Retina (tissue), 1 donor: ENCODE measurements around the gene PHLDB1.

Experiments used
- DNase-seq: peaks from one replicate; pipeline ENCODE4 v3.0.0-alpha.2; 2016

PHLDB1 gene

DNA sequence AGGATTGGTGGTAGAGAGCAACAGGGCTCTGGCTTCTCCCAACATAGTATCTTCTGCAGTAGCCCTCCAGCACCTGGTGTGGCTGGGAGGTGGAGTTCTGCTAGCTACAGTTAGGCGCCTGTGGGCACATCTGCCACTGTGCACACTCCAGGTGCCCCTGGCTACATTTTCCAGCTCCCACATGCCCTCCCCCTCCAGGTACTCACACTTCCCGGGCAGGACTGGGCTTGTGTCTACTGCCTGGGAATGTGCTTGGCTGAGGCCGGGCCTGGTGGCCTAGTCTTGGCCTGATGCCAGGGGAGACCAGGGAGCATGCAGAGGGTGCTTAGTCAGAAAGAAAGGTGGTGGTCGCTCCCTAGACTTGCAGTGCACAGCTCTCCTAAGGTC is 15.8 kb downstream of the PHLDB1 start:
- no peak for DNase-seq

DNA sequence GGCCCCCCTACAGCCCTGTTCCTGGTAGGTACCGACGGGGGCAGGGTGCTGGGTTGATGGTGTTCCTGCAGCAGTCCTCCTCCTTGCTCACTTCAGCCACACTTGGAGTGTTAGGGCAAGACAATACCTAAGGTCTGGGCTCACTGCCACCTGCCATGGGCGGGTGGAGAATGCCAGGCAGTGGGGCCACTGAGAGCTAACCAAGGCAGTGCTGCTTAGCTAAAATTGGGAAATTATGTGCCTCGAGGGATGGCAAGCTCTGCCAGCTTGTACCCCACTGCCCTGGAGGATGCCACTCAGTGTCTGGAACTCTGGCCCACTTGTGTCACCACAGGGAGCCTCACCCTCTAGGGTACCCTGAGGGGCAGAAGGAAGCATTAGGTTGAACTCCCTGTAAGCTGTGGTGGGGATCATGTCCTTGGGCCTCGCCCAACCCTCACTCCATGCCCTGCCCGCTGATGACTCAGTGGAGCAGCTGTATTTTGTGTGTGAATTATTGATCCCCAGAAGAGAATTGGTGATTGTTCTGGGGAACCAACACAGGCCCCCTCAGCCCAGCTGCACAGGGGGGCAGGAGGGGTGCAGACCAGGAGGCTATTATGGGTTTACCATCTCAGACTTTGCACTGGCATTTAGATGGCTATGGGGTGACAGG is 17.7 kb downstream of the PHLDB1 start:
- no peak for DNase-seq

DNA sequence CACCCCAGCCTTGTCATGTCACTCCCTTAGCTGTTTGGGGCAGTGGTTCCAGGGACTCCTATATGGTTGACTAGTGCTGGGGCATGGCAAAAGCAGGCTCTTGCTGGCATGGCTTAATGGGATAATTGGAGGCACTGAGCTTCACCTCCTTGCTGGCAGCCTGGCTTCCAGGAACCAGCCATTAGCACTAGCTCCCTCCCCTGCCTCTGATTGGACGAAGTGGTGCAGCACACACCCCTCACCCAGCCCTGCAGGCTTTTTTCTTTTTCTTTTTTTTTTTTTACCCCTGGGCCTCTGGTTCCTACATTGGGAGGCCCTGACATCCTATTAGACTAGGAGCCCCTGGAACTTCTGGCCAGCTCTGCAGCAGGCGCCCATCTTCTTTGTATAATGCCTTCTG is 18.6 kb downstream of the PHLDB1 start:
- DNase-seq = no peak

DNA sequence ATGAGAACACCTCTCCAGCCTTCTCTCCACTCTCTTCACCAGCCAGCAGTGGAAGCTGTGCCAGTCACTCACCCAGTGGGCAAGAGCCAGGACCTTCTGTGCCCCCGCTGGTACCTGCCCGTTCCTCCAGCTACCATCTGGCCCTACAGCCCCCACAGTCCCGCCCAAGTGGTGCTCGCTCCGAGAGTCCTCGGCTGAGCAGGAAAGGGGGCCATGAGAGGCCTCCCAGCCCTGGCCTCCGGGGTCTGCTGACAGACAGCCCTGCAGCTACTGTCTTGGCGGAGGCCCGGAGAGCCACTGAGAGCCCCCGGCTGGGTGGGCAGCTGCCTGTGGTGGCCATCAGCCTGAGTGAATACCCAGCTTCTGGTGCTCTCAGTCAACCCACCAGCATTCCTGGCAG is 20.2 kb downstream of the PHLDB1 start:
- no peak for DNase-seq

DNA sequence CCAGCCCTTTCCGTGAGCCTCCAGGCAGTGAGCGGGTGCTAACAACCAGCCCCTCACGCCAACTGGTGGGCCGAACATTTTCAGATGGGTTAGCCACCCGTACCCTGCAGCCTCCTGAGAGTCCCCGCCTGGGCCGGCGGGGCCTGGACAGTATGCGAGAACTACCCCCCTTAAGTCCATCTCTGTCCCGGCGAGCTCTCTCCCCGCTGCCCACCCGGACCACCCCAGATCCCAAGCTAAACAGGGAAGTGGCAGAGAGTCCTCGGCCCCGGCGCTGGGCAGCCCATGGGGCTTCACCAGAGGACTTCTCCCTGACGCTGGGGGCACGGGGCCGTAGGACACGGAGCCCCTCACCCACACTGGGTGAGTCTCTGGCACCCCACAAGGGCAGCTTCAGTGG is 20.6 kb downstream of the PHLDB1 start:
- DNase-seq = no peak

DNA sequence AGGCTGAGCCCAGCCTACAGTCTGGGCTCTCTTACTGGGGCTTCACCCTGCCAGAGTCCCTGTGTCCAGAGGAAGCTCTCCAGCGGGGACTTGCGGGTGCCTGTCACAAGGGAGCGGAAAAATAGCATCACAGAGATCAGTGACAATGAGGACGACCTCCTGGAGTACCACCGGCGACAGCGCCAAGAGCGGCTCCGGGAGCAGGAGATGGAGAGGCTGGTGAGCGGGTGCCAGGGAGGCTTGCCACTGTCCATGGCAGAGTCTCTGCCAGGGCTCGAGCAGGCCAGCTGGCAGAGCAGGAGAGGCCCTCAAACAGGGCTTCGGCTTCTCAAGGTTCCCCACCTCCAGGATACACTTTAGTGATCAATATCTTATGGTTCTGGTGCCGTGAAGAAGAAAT is 21.0 kb downstream of the PHLDB1 start:
- no peak for DNase-seq

DNA sequence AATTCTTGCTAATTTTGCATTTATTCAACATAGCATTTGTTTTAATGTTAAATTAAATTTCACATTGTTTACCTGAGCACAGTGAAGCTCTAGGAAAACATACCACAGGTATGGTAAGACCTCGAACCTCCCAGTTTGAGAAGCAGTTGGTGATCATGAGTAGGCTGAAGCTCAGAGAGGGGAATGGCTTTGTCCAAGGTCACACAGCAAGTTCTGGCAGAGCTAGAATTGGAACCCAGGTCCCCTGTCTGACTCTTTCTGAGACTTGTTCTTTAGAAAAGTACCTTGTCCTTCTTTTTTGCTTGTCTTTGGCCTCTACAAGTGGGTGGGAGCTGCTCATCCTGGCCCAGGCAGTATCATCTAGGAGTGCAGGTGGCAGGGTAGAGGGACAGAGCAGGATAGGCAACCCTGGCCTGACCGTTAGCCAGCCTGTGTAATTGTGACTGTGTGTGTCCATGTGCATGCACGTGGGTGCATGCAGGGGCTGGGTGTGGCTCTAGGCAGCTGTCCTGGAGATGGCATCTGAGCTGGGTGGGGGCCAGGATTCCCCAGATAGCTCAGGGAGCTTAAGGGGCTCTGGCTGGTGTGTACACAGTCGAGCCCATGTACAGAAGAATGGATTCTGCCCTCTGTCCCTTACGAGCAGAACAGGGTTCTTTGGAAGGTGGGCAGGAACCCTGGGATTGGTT is 21.6 kb downstream of the PHLDB1 start:
- no peak for DNase-seq

DNA sequence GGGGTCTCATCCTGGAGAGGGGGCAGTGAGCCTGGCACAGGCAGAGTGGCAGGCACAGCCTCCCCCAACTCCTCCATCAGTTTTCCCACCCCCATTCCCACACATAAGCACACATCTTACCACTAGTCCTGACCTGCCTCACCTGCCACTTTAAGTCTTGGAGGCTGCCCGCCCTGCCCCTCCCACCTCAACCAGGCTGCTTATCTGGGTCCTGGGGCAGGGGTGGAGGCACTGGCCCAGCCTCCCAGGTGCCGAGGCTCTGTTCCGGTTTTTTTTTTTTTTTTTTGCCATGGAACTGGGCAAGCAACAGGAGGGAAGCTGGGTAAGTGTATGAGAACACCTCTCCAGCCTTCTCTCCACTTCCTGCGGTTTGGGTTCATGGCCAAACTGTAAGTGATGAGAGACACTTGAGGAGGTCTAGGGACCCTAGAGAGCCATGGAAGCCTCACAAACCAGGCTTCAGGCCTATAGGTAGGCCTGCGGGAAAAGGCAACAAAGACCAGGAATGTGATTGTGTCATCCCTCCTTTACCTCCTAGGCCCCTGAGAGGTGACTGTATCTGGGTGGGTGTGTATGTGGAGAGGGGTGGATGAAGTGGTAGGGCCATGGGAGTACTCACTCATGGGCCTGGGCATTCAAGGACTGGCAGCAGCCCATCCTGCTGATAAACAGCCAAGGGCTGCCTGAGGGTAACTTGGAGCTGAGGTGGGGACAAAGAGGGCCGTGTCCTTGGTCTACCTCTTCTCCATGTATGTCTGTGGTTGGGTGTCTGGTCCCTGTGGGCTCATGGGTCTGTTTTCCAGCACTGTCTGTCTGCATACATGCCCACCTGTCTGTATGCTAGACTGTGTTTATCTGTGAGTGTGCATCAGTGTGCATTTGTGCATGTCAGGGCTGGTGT is 22.6 kb downstream of the PHLDB1 start:
- DNase-seq = no peak

DNA sequence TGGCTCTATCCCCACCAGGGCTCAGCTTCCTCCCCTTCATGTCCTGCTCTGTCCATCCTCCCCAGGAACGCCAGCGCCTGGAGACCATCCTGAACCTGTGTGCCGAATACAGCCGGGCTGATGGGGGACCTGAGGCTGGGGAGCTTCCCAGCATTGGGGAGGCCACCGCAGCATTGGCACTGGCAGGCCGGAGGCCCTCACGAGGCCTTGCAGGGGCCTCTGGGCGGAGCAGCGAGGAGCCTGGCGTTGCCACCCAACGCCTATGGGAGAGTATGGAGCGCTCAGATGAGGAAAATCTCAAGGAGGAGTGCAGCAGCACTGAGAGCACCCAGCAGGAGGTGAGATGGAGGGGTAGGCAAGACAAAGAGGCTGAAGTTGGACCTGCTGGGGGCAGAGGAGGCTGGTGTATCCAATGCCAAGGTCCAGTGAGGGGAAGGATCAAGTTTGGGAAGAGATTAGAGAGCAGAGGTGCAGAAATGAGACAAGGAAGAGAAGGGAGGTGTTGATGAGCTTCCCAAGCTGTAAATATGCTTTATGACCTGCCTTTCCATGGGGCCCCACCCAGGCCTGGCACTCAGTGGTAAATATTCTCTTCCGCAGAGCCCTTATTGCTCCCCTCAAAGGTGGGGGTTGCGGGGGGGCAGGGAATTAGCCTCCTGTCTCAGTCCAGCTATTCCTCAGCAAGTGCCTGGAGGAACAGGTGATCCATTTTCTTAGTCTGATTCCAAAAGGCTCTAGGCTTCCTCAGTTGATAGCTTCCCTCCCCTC is 23.9 kb downstream of the PHLDB1 start:
- DNase-seq = no peak

DNA sequence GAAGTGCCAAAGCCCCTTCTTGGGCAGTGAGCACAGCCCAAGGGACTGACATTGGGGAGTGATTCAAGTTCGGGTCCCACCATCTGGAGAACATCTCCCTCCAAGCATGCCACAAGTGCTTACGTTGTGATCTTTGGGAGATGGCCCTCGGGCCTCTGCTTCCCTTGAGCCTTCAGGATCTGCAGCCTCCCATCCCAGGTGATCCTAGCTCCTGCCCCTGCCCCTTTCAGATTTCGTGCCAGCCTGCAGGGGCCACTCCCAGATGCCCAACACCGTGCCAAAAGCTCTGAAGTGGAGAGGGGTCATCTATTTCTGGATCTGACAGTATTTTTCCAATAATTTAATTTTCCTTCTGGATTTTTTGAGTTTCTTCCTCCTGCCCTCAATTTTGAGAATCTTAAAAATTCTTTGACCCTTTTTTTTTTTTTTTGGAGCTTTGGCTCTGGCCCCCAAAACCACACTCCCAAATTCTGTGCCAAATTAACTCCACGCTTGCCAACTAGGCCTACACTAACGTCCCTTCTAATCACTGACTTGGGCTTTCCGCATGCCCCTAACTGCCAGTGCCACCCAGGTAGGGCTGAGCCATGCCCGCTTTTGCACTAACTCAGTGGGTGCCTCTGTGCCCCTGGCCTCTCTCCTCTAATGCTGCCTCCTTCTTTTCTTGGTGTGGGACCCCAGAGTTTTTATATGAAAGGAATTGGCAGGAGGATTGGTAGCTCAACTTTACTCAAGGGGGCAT is 25.3 kb downstream of the PHLDB1 start:
- no peak for DNase-seq

DNA sequence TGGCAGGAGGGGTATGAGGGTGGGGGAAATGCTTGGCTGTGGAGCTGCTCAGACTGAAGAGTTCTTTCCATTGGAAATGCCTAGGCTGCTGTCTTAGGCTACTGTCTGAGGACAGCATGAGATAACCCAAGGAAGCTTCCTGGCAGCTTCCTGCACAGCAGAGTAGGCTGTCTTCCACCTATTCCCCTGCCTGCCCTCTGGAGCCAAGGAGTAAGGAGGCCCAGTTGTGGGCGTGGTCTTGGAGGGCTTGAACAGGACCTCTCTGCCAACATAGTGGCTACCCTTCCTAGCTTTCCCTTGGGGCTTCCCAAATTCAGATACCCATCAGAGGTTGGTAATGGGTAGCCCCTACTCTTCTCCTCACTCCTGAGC is 25.9 kb downstream of the PHLDB1 start:
- no peak for DNase-seq

DNA sequence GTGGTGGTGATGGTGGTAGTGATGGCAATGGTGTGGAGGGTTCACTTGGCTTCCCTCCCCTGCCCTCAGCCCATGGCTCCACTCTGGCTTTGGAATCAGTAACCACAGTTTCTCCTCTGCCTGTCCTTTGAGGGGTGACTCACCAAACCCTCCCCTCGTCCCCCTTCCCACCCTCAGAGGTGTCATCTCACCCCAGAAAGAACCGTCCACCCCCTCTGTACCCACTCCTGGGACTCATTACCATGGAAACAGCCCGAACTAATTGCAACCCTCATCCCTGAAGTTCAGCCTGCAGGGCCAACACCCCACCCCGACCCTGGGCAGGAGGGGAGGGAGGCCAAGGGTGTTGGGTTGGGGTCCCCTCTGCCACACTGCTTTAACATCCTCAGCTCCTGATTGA is 26.6 kb downstream of the PHLDB1 start:
- DNase-seq = no peak

DNA sequence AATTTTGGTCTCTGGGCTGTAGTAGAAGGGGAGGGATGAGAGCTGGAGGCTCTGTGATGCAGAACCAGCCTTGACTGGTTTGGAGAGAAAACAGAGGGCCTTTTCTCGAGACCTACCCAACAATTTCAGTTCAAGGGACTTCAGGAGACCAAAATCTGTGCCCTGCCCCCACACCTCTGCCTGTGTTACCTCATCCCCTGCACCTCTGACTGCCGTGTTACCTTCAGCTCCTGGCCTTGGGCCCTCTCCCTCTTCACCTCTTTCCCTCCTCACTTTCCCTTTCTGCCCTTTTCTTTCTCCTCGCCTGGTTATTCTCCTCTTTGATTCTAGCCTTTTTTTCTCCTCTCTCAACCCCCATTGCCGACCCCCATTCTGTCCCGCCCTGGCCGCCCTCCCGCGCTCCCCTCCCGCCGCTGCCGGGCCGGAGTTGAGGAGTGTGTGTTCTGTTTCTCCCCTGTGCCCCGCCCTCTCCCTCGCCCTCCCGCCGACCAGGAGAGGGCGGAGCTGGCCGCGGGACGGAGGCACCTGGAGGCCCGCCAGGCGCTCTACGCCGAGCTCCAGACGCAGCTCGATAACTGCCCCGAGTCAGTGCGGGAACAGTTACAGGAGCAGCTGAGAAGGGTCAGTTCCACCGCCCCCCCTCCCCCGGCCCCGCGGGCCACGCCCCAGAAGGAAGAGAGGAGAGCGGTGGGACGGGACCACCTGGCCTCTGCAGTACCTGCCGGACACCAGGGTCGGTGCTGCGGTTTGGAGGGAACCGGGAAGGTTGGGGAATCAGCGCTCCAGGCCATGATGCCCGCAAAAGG is 27.2 kb downstream of the PHLDB1 start:
- no peak for DNase-seq

DNA sequence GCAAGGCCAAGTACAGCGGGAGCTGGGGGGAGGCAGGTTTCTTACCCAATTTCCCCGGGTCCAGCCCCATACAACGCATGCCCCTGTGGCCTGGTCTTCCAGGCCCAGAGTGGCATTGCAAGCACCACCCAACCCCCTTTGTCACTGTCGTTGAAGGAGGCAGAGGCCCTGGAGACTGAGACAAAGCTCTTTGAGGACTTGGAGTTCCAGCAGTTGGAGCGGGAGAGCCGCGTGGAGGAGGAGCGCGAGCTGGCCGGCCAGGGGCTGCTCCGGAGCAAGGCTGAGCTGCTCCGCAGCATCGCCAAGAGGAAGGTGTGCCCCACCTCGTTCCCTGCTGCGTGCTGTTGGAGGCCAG is 27.8 kb downstream of the PHLDB1 start:
- DNase-seq = peak; percentile 64

DNA sequence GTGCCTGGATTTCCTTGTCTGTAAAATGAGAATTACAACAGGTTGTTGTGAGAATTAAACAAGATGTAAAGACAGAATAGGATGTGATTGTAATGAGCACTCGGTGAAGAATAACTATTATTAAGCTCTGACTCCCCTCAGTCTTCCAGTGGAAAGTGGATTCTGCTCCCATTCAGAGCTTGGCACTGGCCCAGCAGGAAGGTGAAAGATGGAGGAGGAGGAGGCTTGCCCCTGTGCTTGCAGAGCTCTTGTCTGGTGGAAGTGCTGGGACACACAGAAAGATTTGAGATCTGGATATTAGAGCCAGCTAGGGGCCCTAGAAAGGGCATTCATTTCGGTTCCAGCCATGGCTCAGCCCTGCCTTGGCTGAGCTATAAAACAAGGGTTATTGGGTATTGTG is 28.2 kb downstream of the PHLDB1 start:
- no peak for DNase-seq

DNA sequence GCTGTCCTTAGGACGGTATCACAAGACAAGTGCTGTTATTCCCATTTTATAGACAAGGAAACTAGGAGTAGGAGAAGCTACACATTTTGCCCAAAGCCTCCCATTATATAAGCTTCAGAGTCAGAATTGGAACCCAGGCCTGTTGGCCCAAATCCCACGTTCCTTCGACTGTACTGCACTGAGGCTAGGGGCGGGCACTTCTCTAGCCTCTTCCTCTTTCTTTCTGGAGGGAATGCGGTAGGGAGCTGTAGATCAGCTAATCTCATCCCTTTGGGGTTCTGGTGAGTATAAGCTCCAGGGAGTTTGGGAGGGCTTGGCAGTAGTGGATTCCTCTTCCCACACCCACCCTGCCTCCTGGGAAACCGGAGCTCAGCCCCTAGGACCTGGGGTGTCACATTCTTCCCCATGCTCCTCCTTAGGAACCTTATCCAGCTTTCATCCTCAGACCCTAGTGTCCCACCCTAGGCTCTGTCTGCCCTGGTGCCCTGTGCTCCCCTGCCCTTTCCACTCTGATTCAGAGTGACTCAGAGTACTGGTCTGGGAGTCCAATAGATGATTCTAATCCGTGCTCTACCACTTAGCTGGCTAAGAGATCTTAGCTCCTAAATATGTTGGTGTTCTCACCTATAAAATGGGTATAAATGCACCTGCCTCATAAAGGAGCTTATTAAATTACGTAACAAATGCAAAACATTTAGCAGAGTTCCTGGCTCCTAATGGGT is 29.3 kb downstream of the PHLDB1 start:
- DNase-seq = no peak

DNA sequence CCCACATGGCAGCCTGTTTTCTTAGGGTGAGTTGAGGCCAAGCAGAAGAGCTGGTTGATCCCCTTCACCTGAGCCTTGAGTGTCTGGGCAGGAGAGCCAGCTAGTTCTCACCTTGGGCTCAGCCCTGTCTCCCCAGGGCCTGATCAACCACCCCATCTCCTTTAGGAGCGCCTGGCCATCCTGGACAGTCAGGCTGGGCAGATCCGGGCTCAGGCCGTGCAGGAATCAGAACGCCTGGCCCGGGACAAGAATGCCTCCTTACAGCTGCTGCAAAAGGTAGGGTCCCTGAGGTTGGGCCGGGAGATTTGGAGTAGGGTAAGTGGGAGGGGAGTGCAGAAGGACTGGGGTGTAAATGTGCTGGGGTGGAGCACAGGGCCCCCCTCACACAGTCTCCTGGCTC is 31.3 kb downstream of the PHLDB1 start:
- no peak for DNase-seq

DNA sequence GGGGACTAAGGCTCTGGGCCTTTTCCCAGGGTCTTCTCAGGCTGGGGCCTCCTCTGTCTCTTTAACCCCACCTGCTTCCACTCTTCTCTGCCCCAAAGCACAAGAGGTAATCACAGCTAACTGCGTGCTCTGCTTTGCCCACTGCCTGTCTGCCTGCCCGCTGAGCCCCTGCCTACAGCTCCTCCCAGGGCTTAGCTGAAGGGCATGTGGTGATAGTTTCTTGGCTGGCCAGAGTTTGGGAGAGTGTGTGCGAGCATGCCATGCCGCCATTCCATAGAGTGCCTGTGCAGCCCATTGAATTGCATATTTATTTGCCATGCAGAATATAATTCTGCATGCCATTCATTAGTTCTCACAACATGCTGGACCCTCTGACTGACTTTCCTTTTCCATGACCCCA is 32.5 kb downstream of the PHLDB1 start:
- DNase-seq = no peak

DNA sequence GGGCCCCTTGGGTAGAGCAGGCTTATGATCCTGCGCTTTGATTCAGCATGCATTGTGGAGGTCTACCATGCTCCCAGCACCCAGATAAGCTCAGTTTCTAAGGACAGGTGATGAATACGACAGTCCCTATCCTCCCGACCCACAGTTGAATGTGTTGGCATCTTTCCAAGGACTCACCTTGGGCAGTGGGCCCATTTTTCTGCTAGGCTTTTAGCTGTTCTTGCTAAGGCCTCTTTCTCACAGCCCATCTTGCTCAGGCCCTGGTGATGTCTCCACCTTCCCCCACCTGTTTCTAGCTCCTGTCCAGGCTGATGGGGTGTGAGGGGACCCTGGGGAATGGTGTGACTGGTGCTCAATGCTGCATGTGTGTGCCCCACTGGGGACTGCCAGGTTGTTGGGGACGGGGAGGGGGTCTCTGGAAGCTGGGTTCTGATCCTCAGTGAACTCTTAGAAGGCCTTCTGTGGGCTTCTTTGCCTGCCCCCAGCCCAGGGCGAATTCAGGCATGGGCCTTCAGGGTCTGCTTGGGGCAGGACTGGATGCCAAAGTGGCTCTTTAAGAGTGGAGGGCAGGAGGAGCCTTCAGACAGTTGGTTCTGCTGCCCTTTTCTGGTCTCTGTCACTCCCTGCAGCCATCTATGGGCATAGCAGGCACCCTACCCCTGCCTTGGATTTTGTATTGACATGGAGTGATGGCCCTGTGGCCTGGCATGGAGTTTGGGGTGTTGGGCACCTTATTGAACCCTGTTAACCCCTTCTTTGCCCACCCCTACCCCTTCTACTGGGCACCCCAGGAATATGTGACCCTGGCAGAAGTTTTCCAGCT is 33.1 kb downstream of the PHLDB1 start:
- DNase-seq = no peak

DNA sequence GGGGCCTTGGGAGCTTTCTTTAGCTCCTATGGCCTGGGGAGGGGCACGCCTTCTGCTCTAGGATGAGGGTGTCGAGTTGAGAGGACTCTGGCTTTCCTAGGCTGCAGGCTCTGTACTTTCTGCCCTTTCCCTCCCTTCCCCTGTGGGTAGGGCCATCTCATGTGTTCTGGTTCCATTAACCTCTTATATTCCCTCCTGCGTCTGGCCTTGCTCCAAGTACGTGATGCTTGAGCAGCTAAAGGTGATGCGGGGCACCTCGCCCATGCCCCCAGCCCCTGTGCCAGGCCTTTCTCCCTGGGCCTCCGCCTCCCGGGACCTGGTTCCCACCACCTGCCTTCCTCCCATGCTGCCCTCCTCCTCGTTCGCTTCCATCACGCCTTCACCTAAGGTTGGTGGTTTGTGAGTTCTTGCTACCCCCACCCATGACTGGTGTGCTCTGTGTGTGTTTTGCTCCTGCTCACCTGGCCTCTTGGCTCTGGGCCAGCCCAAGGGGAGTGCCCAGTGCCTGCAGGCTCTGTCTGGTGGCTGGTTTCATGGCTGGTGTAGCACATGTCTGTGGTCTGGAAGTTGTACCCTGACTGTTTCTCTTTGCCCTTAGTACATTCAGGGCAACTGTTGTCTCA is 34.1 kb downstream of the PHLDB1 start:
- DNase-seq = no peak
